ENCODE results near the gene SCO1. TPM values are rescaled to one million over a fixed set of nuclear protein-coding genes. Genes with fewer than 3 reads are reported as not detected.

Gene SCO1
- 10 to 100 TPM; 43.3 to 43.9 TPM for total RNA-seq
- 27.9 TPM for polyA plus RNA-seq (2013, experiment 1 of 2)
- polyA plus RNA-seq (2013, experiment 2 of 2), result 25.1 TPM
- long read RNA-seq, experiment 1, full-length matches to known transcripts, result 16 of 28 reads
- long read RNA-seq, experiment 1, partial matches to known transcripts, result 9 of 28 reads
- long read RNA-seq, experiment 1, other reads (novel, unspliced or antisense), result 3 of 28 reads
- long read RNA-seq, experiment 2, full-length matches to known transcripts, result 48 of 56 reads
- long read RNA-seq, experiment 2, partial matches to known transcripts, result 1 of 56 reads
- long read RNA-seq, experiment 2, other reads (novel, unspliced or antisense), result 7 of 56 reads
- long read RNA-seq, experiment 3, full-length matches to known transcripts, result 186 of 196 reads
- long read RNA-seq, experiment 3, partial matches to known transcripts, result 3 of 196 reads
- long read RNA-seq, experiment 3, other reads (novel, unspliced or antisense), result 7 of 196 reads
- long read RNA-seq, experiment 4, full-length matches to known transcripts, result 89 of 96 reads
- long read RNA-seq, experiment 4, partial matches to known transcripts, result 1 of 96 reads
- long read RNA-seq, experiment 4, other reads (novel, unspliced or antisense), result 6 of 96 reads

GRCh38 chr17:10697092-10698081, at the start of gene SCO1, which contains the start of gene ADPRM:
SCO1 (minus strand) TSS chr17:10697533; CDS start chr17:10697507, 26 bp downstream.
ADPRM (plus strand) TSS chr17:10697594; CDS start chr17:10704927, 7,333 bp downstream.
- Histone ChIP-seq H3K9ac (ENCODE audit: extremely low read depth, low read length, poor library complexity, severe bottlenecking) (peak within 1 kb of the TSS; percentile 68), H3K4me1 (ENCODE audit: control insufficient read depth, insufficient read depth, low read length) (peaks cover 9% of the 10 kb centered on the region), H3K9me3 (ENCODE audit: control insufficient read depth, low read length) (no peaks in the 10 kb centered on the region), H3K27ac (ENCODE audit: low read depth, low read length) (peak within 1 kb of the TSS; percentile 72), H3K36me3 (ENCODE audit: control insufficient read depth, insufficient read depth, low read length) (peaks cover 31% of the 10 kb centered on the region), H3K27me3 (ENCODE audit: control insufficient read depth, insufficient read depth, low read length, poor library complexity, severe bottlenecking) (no peaks in the 10 kb centered on the region), H3K4me3 (ENCODE audit: low read length) (peak within 1 kb of the TSS; percentile 98)
- Mint-ChIP-seq H3K27me3 (ENCODE audit: insufficient read depth) (no peaks in the 10 kb centered on the region), H3K9me3 (no peaks in the 10 kb centered on the region), H3K4me3 (peak within 1 kb of the TSS; percentile 83), H3K4me1 (peaks cover 17% of the 10 kb centered on the region), H3K36me3 (ENCODE audit: low read depth) (peaks cover 32% of the 10 kb centered on the region), H3K27ac (peak within 1 kb of the TSS; percentile 89)
- peak; percentile 65 for TF ChIP-seq CTCF (conservative IDR thresholded peaks at IDR 0.05)
- WGBS, 2 experiments (ENCODE audit: insufficient coverage in 1 of 2, insufficient read length in 1 of 2), result 0% methylated on average over 24 to 84 of the region's 84 CpGs
- DNase-seq, result peak; percentile 99

GRCh38 chr17:10745231-10745630, 47.9 kb upstream of the SCO1 start:
- Mint-ChIP-seq H3K4me3 (no peak overlapping the region), H3K36me3 (ENCODE audit: low read depth) (no peaks in the 10 kb centered on the region), H3K27ac (no peak overlapping the region), H3K9me3 (no peaks in the 10 kb centered on the region), H3K4me1 (peaks cover 3% of the 10 kb centered on the region), H3K27me3 (ENCODE audit: insufficient read depth) (peaks cover 5% of the 10 kb centered on the region)
- Histone ChIP-seq H3K4me3 (ENCODE audit: low read length) (no peak overlapping the region), H3K27ac (ENCODE audit: low read depth, low read length) (no peak overlapping the region), H3K9me3 (ENCODE audit: control insufficient read depth, low read length) (no peaks in the 10 kb centered on the region), H3K27me3 (ENCODE audit: control insufficient read depth, insufficient read depth, low read length, poor library complexity, severe bottlenecking) (no peaks in the 10 kb centered on the region), H3K36me3 (ENCODE audit: control insufficient read depth, insufficient read depth, low read length) (no peaks in the 10 kb centered on the region), H3K9ac (ENCODE audit: extremely low read depth, low read length, poor library complexity, severe bottlenecking) (no peak overlapping the region), H3K4me1 (ENCODE audit: control insufficient read depth, insufficient read depth, low read length) (no peaks in the 10 kb centered on the region)
- no peak for TF ChIP-seq CTCF (conservative IDR thresholded peaks at IDR 0.05)
- no peak for DNase-seq
- WGBS, 2 experiments (ENCODE audit: insufficient coverage in 1 of 2, insufficient read length in 1 of 2), result 84 to 86% methylated on average over 2 to 5 of the region's 6 CpGs

- Histone ChIP-seq H3K27me3 (ENCODE audit: control insufficient read depth, insufficient read depth, low read length, poor library complexity, severe bottlenecking) (no peaks in the 10 kb centered on the region), H3K36me3 (ENCODE audit: control insufficient read depth, insufficient read depth, low read length) (no peaks in the 10 kb centered on the region), H3K27ac (ENCODE audit: low read depth, low read length) (no peak overlapping the region), H3K9ac (ENCODE audit: extremely low read depth, low read length, poor library complexity, severe bottlenecking) (no peak overlapping the region), H3K4me1 (ENCODE audit: control insufficient read depth, insufficient read depth, low read length) (no peaks in the 10 kb centered on the region), H3K4me3 (ENCODE audit: low read length) (no peak overlapping the region), H3K9me3 (ENCODE audit: control insufficient read depth, low read length) (no peaks in the 10 kb centered on the region)
- no peak for DNase-seq
- Mint-ChIP-seq H3K27me3 (ENCODE audit: insufficient read depth) (peaks cover 4% of the 10 kb centered on the region), H3K4me1 (peaks cover 3% of the 10 kb centered on the region), H3K9me3 (no peaks in the 10 kb centered on the region), H3K27ac (no peak overlapping the region), H3K36me3 (ENCODE audit: low read depth) (no peaks in the 10 kb centered on the region), H3K4me3 (no peak overlapping the region)
- no peak for TF ChIP-seq CTCF (conservative IDR thresholded peaks at IDR 0.05)
- 89 to 98% methylated on average over 6 of the region's 7 CpGs for WGBS, 2 experiments (ENCODE audit: insufficient coverage in 1 of 2, insufficient read length in 1 of 2)
Observed at GRCh38 chr17:10744501-10745000, 47.2 kb upstream of the SCO1 start.
